PC-3 (cell line): ENCODE data around the gene STARD4.

Experiments
- EZH2 ChIP-seq: fragments of 300-600 bp; sonication (generic); IDR thresholded peaks from one replicate; pipeline ENCODE4 v1.6.1; 2017; ENCODE audit warnings: antibody characterized with exemption, mild to moderate bottlenecking, low read length; ENCODE audit not compliant: unreplicated experiment
- TF ChIP-seq, protein P1 (sequence below): fragments of 300-600 bp; sonication (generic); conservative IDR thresholded peaks from 2 replicates; pipeline ENCODE4 v1.5.1; 2017; ENCODE audit warnings: antibody characterized with exemption, low read depth, mild to moderate bottlenecking, low read length

DNA sequence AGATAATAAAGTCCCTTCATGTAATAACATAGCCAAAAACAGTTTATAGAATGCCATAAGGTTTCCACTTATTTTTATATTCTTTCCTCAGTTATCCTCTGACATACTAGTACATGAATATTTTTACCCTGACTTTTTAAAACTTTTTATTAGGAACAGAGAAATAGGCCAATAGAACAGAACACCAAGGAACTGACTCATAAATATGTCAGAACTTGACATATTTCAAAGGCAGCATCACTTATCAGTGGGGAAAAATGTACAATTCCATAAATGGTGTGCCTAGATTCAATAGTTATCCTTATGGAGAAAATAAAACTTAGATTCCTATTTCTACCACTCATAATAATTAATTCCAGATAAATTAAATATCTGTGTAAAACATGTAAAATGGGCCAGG is 9.4 kb downstream of the STARD4 start:
- TF ChIP-seq, protein P1, sequence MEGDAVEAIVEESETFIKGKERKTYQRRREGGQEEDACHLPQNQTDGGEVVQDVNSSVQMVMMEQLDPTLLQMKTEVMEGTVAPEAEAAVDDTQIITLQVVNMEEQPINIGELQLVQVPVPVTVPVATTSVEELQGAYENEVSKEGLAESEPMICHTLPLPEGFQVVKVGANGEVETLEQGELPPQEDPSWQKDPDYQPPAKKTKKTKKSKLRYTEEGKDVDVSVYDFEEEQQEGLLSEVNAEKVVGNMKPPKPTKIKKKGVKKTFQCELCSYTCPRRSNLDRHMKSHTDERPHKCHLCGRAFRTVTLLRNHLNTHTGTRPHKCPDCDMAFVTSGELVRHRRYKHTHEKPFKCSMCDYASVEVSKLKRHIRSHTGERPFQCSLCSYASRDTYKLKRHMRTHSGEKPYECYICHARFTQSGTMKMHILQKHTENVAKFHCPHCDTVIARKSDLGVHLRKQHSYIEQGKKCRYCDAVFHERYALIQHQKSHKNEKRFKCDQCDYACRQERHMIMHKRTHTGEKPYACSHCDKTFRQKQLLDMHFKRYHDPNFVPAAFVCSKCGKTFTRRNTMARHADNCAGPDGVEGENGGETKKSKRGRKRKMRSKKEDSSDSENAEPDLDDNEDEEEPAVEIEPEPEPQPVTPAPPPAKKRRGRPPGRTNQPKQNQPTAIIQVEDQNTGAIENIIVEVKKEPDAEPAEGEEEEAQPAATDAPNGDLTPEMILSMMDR: no peak
- no peak for TF ChIP-seq EZH2
